GM13976 (cell line): Measurements from ENCODE around the gene HERC3.
A peak's percentile ranks its signal among the peaks of the same experiment; 100 is the strongest.

Source experiments
- DNase-seq: peaks from one replicate; pipeline ENCODE4 v3.0.0; 2012; ENCODE audit warnings: low spot score
- CTCF ChIP-seq: IDR thresholded peaks from 2 replicates; pipeline ENCODE4 v1.5.1; 2012; ENCODE audit warnings: borderline replicate concordance, mild to moderate bottlenecking; ENCODE audit not compliant: insufficient read depth; ENCODE audit errors: extremely low read depth, missing control alignments, control extremely low read depth
- in situ Hi-C: fragments of 300-500 bp; cut with MboI; formaldehyde crosslinking; loops from one replicate; pipeline ENCODE4 v1.12.0; 2022; ENCODE audit warnings: low sequenced_read_pairs, mixed read lengths, inconsistent platforms; ENCODE audit not compliant: unreplicated experiment

HERC3 gene

GRCh38 chr4:88693792-88694191 is 101.5 kb downstream of the HERC3 start:
- no peak for DNase-seq
- no peak for TF ChIP-seq CTCF
- in situ Hi-C loops = no loop called here

GRCh38 chr4:88696630-88697029 is 104.3 kb downstream of the HERC3 start:
- DNase-seq = no peak
- no peak for TF ChIP-seq CTCF
- in situ Hi-C loops = no loop called here

GRCh38 chr4:88697141-88697540 is 104.9 kb downstream of the HERC3 start:
- no peak for DNase-seq
- in situ Hi-C loops = no loop called here
- TF ChIP-seq CTCF = no peak

- DNase-seq = peak; percentile 70
- TF ChIP-seq CTCF = no peak
- in situ Hi-C loops = no loop called here
Measured at GRCh38 chr4:88697588-88698329, 105.5 kb downstream of the HERC3 start, which contains the start of gene NAP1L5. TSS of gene NAP1L5 (minus strand) at chr4:88697829. CDS start at chr4:88697754, 75 bp downstream.

GRCh38 chr4:88698519-88698918 is 106.2 kb downstream of the HERC3 start:
- no peak for TF ChIP-seq CTCF
- in situ Hi-C loops = no loop called here
- DNase-seq = peak; percentile 8

GRCh38 chr4:88702782-88703181 is 110.5 kb downstream of the HERC3 start:
- no peak for DNase-seq
- in situ Hi-C loops = no loop called here
- TF ChIP-seq CTCF = no peak
